Type B pancreatic cell (in vitro differentiated cells): ENCODE measurements around the gene VEZT. TPM values are rescaled to one million over a fixed set of nuclear protein-coding genes. Genes with fewer than 3 reads are reported as not detected.
A peak's percentile ranks its signal among the peaks of the same experiment; 100 is the strongest.

ENCODE experiments used
- DNase-seq: peaks from one replicate; pipeline ENCODE4 v3.0.0; 2021; ENCODE audit warnings: mixed read lengths; ENCODE audit not compliant: unreplicated experiment; ENCODE audit errors: extremely low spot score
- H3K27ac Mint-ChIP-seq: 2 replicates; pipeline ENCODE4 v1.8.0; 2021; ENCODE audit warnings: mild to moderate bottlenecking, mixed read lengths
- H3K27me3 Mint-ChIP-seq: 2 replicates; pipeline ENCODE4 v1.8.0; 2021; ENCODE audit warnings: mixed read lengths
- H3K36me3 Mint-ChIP-seq: 2 replicates; pipeline ENCODE4 v1.8.0; 2021; ENCODE audit warnings: mixed read lengths
- H3K4me1 Mint-ChIP-seq: one replicate; pipeline ENCODE4 v1.8.0; 2021; ENCODE audit warnings: mixed read lengths; ENCODE audit not compliant: unreplicated experiment
- H3K4me3 Mint-ChIP-seq: 2 replicates; pipeline ENCODE4 v1.8.0; 2021; ENCODE audit warnings: mild to moderate bottlenecking, mixed read lengths
- H3K9me3 Mint-ChIP-seq: 2 replicates; pipeline ENCODE4 v1.8.0; 2021; ENCODE audit warnings: mixed read lengths
- total RNA-seq: library from RNA; stranded (reverse); gene quantifications from 2 replicates; pipeline ENCODE4 v1.2.1, GENCODE V29; 2021; ENCODE audit warnings: low replicate concordance
- TF ChIP-seq, protein P1 (sequence below): fragments of 200-600 bp; sonication (generic); conservative IDR thresholded peaks from 2 replicates; pipeline ENCODE4 v1.5.0; 2021; ENCODE audit warnings: antibody characterized with exemption, mild to moderate bottlenecking

VEZT gene
- total RNA-seq, 1 donor from 2014 or later = 69.1 TPM

GRCh38 chr12:95205016-95205624 lies 12.5 kb upstream of the VEZT start:
- Mint-ChIP-seq H3K27ac (peak overlapping the region; percentile 85), H3K36me3 (peaks cover 35% of the 10 kb centered on the region), H3K27me3 (no peaks in the 10 kb centered on the region), H3K4me1 (peaks cover 41% of the 10 kb centered on the region), H3K4me3 (no peak overlapping the region), H3K9me3 (peaks cover 4% of the 10 kb centered on the region)
- TF ChIP-seq, protein P1, sequence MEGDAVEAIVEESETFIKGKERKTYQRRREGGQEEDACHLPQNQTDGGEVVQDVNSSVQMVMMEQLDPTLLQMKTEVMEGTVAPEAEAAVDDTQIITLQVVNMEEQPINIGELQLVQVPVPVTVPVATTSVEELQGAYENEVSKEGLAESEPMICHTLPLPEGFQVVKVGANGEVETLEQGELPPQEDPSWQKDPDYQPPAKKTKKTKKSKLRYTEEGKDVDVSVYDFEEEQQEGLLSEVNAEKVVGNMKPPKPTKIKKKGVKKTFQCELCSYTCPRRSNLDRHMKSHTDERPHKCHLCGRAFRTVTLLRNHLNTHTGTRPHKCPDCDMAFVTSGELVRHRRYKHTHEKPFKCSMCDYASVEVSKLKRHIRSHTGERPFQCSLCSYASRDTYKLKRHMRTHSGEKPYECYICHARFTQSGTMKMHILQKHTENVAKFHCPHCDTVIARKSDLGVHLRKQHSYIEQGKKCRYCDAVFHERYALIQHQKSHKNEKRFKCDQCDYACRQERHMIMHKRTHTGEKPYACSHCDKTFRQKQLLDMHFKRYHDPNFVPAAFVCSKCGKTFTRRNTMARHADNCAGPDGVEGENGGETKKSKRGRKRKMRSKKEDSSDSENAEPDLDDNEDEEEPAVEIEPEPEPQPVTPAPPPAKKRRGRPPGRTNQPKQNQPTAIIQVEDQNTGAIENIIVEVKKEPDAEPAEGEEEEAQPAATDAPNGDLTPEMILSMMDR = no peak
- DNase-seq = no peak

GRCh38 chr12:95205685-95206084 lies 11.9 kb upstream of the VEZT start:
- Mint-ChIP-seq H3K4me1 (peaks cover 35% of the 10 kb centered on the region), H3K36me3 (peaks cover 35% of the 10 kb centered on the region), H3K27ac (peak overlapping the region; percentile 61), H3K27me3 (no peaks in the 10 kb centered on the region), H3K4me3 (no peak overlapping the region), H3K9me3 (peaks cover 4% of the 10 kb centered on the region)
- DNase-seq = no peak
- TF ChIP-seq, protein P1 = no peak

GRCh38 chr12:95206916-95207315 lies 10.7 kb upstream of the VEZT start:
- Mint-ChIP-seq H3K4me1 (peaks cover 29% of the 10 kb centered on the region), H3K36me3 (peaks cover 35% of the 10 kb centered on the region), H3K9me3 (peaks cover 4% of the 10 kb centered on the region), H3K27me3 (no peaks in the 10 kb centered on the region), H3K27ac (no peak overlapping the region), H3K4me3 (no peak overlapping the region)
- TF ChIP-seq, protein P1 = no peak
- DNase-seq = no peak

DNA sequence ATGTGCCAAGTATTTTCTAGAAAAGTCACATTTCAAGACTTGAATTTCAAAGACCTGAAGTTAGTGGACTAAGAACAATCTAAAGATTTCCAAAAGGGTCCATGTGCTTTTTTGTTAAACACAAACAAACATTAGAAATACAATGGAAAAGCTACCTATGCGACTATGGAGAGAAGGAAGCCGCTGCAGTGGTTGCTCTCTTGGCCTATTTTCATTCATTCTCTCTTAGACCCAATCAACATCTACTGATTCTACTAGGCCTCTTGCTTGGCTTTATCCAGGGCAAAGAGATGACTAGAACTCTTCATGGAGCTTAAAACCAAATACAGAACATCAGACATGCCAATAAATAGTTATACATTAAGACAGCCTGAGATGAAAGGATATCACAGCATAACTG lies 10.2 kb upstream of the VEZT start:
- Mint-ChIP-seq H3K4me1 (peaks cover 29% of the 10 kb centered on the region), H3K27me3 (no peaks in the 10 kb centered on the region), H3K27ac (no peak overlapping the region), H3K4me3 (no peak overlapping the region), H3K9me3 (peaks cover 4% of the 10 kb centered on the region), H3K36me3 (peaks cover 35% of the 10 kb centered on the region)
- TF ChIP-seq, protein P1 = no peak
- DNase-seq = no peak

DNA sequence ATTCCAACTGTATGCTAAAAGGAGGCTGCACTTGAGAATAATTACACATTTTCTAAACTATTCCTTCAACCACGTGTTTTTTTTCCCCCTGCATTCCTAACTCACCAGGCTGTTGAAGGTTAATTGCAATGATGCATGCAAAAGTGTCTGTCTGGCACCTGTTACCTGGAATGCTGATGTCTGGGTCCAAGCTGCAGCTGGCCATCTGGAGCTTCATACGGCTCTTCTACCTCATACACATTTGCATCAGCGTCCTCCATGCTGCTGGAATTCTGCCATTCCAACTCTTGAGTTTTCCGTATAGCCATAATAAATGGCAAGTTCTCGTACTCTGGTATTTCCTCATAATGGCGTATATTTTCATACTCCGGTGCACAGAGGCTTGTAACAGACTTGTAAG lies 8.9 kb upstream of the VEZT start:
- H3K4me1 Mint-ChIP-seq = peaks cover 26% of the 10 kb centered on the region
- no peak overlapping the region for H3K27ac Mint-ChIP-seq
- H3K36me3 Mint-ChIP-seq = peaks cover 35% of the 10 kb centered on the region

More for the DNA sequence above, 8.9 kb upstream of the VEZT start:
- Mint-ChIP-seq H3K4me3 (no peak overlapping the region), H3K9me3 (peaks cover 4% of the 10 kb centered on the region), H3K27me3 (no peaks in the 10 kb centered on the region)
- DNase-seq = no peak
- TF ChIP-seq, protein P1 = no peak
